HG03378 (cell line): ENCODE measurements around the gene ENTREP1.

Experiments
- ATAC-seq: cut with Tn5 transposase; IDR thresholded peaks from one replicate; pipeline ENCODE4 v1.9.1; 2021; ENCODE audit warnings: mild to moderate bottlenecking, moderate library complexity; ENCODE audit not compliant: unreplicated experiment

The ENTREP1 gene

DNA sequence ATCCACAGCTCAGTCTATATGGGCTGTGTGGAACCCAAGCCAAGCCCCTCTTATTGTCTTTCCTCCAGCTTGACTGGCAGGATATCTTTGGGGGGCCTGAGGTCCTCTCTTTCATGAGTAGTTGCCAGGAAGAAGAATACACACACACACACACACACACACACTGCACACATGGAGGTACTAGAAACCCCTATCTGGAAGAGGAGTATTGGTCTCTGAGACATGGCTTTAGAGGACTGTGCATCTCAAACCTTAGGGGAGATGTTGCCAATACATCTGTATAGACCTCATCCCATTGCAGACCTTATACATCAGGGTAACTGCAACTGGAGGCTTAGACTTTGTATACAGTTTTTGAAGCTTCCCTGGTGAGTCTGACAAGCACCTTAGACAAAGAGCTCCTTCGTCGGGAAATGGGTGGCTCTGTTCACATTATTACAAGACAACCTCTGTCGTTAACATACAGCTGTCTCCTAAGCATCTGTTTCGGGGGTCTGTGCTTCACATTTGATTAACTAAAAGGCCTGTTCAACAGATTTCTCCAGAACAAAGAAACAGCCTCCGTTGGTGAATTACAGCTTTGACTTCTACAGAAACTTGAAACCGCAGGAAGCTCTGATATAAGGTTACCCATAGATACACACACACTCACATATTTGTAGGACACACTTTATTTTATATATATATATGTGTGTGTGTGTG is 5.5 kb upstream of the ENTREP1 start:
- no peak for ATAC-seq

DNA sequence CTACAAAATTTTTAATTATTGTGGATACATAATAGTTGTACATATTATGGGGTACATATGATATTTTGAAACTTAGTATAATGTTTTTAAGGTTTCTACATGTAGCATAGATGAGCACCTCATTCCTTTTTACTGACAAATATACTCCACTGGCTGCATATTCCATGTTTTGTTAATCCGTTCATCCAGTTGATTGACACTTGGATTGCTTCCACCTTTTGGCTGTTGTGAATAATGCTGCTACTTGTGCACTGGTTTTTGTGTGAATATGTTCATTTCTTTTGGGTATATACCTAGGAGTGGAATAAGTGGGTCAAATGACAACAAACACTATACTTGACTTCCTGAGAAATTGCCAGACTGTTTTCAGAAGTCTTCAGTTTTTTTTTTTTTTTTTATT is 2.8 kb upstream of the ENTREP1 start:
- ATAC-seq: no peak

DNA sequence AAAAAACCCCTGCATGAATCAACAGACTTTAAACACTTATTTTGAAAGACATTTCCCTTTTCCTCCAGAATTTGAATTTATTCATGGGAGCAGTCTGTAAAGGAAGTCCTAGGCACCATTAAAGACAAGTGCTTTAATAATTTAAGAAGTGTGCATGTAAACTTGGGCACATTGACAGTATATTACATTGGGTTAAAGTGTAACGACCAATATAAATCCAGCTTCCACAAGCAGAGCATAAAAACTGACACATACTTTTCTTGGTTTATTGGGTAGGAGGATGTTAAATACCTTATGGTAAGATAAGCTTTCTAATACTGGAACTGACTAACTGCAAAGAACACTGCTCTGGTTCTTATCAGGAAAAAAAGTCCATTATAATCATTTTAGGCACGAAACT is 1.2 kb upstream of the ENTREP1 start:
- no peak for ATAC-seq

DNA sequence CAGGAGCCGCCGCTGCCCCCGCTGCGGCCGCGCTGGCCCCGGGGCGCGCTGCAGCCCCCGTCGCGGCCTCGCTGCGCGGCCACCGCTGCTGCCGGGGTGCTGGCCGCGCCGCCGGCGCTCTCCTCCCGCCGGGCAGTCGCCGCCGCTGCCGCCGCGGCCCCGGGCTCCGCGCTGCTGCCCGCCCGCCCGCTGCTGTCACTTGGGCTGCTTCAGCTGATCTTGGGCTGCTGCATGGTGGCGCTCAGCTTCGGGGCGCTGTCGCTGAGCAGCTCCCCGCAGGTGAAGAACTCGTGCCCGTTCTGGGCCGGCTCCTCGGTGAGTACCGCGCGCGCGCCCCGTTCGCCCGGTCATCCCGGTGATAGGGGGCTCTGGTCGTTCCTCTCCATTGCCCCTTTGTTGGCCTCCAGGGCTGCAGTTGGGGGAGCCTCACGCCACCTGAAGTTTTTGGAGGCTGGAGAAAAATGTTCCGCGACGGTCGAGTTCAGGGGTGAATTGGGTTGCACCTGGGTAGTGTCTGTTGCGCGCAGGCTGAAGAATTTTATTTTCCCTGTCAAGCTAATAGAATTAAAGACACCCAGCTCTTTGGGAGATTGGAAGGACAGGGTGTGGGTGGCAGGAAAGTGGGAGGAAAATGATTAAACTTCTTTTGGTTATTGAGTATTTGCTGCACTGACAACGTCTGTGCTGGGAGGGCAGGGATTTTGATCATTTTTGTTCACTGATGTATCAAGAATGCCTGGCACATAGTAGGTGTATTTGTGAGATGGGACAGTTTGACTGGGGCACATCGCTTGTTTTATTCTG is 596 bp downstream of the ENTREP1 start:
- ATAC-seq: no peak

DNA sequence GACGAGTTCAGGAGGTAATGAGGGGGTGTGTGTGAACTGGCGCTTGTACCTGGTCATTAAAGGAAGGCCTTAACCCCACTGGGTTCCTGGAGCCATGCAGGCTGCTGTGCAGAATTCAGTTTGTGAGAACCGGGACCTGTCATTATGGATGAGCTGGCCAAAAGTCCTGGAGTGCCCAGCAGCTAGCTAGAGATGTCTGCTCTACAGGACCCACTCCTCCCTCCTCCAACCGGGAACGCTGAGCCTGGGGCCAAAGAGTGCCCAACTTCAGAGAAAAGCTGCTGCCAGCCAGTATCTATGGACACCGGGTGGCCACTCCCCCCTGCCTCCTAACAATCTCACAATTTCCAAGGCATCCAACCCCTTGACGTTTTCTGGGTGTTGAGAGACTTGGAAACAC is 1.2 kb downstream of the ENTREP1 start:
- ATAC-seq: no peak

DNA sequence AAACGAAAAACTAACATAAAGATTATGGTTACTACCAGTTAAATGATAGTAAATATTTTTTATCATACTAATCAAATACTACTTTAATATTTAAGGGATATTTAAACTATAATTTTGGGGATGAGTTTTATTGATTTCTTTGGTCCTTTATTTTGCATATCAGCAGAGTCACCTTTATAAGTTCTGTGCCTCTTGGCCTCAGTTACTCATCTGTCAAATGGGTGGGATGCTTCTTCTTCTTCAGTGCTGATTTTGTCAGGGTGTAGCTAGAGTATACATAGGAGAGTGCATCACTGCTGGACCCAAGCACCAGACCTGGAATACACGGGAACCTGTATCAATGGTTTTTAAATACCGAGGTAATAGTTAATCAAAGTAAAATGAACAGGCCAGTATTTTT is 5.6 kb downstream of the ENTREP1 start:
- ATAC-seq: no peak

DNA sequence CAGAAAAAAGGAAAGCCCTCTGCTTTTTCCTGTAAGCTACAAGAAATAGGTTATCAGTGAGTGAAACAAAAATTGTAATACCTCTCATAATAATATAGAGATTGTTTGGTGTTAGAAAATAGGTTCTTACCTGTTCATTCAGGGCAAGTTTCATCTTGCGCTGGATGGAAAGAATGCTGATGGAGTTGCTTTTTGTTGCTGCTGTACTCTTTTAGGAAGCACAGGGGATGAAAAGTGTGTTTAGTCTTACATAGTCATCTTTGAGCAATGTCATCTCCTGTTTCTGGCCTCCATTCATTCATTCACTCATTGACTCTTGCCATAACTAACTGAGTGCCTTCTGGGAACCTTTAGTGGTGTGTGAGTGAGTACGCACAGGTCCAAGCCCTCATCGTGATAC is 6.4 kb downstream of the ENTREP1 start:
- ATAC-seq: no peak

DNA sequence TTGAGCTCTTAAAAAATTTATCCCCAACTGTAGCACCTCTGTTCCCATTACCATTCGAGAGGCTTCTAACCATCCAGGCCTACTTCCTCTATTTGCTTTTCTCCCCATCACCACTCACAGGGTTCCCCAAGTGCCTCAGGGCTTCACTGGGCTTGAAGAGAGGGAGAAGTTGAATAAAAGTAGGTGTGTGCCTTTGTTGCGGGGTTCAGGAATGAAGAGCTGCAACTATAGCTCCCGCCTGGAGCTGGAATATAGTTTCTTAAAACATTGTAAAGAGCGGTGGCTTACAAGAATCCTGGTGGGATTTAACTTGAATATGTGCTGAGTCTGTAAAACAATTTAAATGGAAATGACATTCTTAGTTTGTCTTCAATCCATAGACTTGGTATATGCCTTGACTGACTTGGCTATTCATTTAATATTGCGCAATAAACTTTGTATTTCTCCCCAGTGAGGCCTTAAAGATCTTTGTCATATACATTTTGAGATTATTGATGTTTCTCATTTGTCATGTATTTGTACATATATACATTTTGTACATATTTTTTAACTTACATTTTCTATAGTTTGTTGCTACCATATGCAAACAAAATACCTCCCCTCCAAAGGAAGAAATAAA is 7.2 kb downstream of the ENTREP1 start:
- no peak for ATAC-seq

DNA sequence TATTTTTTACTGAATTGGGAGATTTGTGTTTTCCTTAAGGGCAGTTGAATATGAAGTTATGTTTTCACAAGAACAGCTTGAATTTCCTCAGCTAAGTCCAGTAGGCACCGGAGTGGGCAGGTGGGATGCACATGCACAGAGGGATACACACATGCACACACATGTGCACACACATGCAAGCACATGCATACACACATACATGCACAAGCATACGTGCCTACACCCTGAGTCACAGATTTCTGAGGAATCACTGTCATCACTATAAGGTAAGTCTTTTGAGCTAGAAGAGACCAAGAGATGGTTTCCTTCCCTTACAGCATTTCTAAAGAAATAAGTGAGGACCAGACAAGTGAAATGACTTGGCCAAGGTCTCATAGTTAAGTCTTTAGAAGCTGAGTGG is 8.7 kb downstream of the ENTREP1 start:
- no peak for ATAC-seq

DNA sequence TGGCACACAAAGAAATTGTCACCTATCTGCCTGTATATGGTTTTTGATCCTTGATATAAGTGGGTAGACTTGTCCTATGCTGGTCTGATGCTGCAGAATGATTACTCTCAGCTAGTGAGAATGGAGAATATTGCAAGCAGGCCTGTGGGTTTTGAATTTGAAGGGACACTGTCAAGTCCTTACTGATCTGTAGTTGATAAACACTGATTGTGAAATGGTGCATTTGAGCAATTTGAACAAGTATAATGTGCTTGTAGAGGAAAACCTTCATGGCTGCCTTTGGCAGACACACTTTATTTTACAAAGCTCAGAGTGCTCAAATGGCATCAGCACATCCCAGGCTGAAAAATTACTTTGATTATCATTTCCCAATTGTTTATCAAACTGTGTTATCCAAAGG is 9.3 kb downstream of the ENTREP1 start:
- ATAC-seq: no peak

DNA sequence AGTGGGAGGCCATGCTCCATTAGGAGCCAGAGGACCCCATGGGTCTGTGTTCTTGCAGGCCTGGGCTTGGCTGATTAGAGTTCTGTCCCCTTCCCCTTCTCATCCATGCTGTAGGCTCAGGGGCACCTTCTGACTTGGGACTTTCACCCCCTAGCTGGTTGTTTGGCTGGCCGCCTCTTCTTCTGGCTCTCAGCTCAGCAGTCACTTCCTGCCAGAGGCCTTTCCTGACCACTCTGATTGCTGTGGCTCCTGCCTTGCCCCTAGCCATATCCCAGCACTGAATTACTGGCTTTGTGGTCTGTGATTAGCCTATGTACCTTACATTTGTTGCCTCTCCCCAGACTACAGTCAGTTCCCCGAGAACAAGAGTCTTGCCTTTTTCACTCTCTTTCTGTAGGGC is 14.6 kb downstream of the ENTREP1 start:
- ATAC-seq: no peak

DNA sequence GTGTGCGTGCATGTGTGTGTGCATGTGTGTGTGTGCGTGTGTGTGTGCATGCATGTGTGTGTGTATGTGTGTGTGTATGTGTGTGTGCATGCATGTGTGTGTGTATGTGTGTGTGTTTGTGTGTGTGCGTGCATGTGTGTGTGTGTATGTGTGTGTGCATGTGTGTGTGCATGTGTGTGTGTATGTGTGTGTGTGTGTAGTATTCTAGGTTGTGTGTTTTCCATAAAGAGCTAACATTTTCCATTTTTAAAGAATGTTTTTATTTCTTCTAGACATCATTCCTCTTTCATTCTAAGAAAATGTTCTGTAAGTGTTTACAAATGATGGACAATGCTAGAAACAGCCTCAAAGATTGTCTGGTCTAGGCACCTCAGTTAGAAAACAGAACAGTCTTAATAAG is 15.6 kb downstream of the ENTREP1 start:
- no peak for ATAC-seq

DNA sequence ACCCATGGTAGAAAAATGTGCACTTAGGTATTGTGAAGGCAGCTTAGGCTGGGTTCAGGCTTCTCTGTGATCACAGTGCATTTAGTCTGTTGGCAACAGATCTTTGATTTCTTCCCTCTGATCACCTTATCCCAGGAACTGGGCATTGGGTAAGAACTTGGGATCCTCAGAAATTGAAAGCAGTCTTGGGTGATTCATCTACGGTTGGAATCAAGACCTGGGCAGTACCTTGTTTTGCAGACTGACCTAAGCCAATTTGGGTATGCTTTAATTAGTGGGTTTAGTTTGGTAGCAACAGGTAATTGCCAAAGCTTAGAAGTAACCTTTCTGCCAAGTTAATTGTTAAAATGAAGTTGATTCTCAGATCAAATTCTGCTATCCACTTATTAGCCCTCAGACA is 17.8 kb downstream of the ENTREP1 start:
- no peak for ATAC-seq

DNA sequence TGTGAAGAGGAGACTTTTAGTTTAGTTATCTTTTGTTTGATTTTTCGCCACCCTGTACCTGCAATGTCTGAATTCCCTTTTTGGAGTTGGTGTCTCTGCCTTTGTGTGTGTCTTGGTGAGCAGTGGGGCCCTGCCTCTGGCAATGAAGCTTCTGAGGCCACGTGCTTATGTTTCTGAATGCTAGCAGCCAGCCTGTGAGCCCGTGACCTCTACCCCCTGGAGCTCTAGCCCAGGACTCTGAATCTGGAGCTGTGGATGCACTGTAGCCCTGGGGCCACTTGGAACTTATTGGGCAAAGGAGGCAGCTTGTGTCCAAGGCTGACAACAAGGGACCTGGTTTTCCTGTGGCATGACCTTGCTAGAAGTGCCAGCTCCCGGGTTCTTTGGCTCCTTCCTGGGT is 19.4 kb downstream of the ENTREP1 start:
- no peak for ATAC-seq

DNA sequence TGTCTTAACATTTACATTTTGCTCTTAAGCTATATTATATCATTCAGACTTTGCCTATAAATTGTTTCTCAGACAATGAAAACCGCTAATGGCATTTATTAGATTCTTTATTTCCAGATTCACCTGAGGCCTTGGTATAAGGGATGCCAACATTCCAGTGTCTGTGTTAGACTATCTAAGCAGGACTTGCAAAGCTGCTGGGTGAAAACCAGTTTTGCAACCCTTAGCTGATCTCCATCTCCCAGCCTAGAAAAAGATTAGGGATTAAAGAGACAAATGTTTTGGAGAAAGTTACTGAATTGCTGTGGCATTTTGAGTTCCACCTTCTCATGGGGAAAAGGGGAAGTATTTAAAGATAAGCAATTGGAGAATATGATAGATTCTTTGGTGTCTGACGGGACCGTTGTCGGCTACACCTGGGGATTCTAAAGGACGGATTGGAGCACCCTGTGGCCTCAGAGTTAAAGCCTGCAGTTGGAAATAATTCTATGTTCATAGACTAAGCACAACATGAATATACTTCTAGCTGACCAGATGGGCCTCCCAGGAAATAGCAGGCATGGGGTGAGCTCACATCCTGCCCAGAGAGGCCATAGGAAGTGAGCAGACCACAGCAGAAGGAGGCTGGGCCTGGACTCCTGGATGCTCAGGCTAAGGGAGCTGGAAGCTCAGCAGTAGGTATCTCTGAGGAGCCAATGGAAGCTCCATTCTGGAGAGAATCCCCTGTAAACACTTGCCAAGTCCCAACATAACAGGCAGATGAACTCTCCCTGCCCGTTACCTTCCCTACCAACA is 21.8 kb downstream of the ENTREP1 start:
- no peak for ATAC-seq

DNA sequence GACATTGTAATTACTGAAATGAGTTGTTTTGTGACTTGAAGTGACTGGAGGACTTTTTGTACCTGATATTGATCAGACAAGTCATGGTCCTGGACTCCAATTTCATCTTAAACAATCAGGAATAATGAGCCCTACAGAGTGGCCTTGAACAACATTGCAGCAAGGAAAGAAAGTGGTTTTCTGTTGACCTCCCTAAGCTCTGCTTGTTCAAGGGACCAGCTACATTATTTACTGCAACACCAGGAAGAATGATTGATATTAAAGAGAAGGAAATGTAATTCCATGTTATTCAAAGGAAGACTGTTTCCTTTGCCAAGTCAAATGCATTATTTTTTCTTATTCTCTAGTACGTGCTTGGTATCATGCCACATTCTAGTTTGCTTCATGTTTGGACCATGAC is 22.6 kb downstream of the ENTREP1 start:
- no peak for ATAC-seq

DNA sequence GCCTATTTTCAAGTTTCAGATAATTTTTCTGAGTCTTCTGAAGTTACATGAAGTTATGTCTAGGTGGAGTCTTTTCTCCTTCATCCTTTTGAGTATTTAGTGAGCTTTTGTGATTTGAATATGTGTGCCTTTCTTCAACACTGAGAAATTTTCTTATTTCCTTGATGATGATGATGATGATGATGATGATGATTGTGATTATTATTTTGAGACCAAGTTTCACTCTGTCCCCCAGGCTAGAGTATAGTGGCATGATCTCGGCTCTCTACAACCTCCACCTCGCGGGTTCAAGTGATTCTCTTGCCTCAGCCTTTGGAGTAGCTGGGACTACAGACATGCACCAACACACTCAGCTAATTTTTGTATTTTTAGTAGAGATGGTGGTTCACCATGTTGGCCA is 26.2 kb downstream of the ENTREP1 start:
- ATAC-seq: no peak

DNA sequence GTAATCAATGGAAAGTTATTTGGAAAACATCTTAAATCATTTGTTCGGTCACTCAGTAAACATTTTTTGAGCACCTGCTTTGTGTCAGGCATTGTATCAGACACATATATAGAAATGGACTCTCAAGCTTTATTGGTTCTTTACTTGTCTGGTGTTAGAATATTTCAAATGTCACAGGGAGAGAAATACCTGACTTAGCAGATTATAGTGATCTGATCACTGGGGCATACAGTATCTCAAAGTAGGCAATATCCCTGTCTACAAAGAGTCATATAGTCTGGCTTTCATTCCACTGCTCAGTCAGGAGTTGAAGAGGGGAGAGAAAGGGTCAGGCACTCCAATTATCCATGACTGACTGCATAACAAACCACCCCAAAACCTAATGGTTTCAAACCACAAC is 30.2 kb downstream of the ENTREP1 start:
- no peak for ATAC-seq

DNA sequence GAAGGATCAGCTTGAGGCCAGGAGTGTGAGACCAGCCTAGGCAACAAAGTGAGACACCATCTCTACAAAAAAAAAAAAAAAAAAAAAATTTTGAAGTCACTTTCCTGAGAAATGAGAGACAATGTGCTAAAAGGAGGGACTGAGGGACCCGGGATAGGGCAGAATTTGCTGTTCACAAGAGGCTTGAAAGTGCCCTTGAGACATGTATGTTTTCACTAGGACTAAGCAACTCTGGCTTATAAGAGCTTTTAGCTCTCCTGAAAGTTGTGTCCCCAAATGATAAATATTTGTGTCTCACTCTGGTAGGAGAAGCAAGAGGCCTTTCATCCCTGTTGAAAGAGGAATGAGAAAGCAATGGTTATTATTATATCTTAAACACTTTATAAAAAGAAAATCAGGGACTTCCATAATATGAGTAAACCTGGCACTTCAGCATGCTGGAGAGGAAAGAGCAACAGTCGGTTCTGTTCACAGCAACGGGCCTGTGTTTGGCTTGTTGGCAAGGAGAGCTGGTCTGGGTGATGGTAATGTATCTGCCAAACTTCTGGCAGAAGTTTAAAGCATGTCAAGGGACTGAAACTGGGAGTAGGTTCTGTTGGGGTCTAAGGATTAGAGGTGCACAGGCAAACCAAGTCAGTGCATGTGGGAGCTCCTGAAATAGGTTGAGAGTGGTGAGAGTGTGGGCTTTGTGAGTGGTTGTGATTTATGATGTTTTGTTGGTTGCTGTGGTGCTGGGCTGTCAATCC is 32.2 kb downstream of the ENTREP1 start:
- no peak for ATAC-seq

DNA sequence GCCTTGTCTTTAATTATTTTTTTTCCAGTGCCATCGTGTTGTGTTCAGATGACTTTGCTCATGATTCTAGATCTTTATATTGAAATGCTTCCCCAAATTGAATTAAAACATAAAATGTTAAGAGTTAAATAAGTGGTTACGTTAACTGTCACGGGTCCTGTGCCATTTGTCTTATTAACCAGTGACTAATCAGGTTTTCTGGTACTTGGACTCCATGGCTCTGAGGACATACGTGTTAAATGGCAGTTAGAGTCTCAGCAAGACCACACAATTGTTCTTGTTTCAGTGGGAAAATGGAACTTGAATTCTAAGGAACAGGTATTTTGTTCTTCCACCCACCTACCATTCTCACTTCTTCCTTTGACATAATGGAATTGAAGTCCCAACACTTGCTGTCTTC is 32.8 kb downstream of the ENTREP1 start:
- ATAC-seq: no peak

DNA sequence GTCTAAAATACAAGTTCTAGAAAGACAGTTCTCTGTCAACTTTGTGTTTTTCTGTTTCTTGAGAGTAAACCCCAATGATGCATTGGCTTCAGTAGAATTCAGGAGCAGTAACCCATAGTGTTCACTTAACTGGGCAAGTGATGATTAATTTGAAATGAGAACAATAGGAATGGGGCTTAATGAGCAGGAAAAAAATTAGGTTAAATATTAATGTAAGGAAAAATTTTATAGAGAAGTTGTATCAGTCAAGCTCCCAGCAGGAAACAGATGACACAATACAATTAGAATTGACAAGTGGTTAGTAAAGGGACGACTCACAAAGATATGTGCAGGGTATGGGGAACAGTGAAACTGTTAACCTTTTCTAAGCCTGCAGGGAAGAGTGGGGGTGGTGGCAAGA is 38.2 kb downstream of the ENTREP1 start:
- ATAC-seq: no peak
